ENCODE results near the gene KLF7.

The KLF7 gene

GRCh38 chr2:207046724-207047123 is 119.0 kb downstream of the KLF7 start:
- Histone ChIP-seq H3K9me3 (ENCODE audit: severe bottlenecking) (no peaks in the 10 kb centered on the region), H3K4me3 (ENCODE audit: low read depth, low read length) (no peak overlapping the region), H3K27ac (no peak overlapping the region), H3K36me3 (no peaks in the 10 kb centered on the region), H3K27me3 (ENCODE audit: insufficient read depth, low read depth, severe bottlenecking) (no peaks in the 10 kb centered on the region)
- DNase-seq = no peak
- no peak for TF ChIP-seq CTCF (IDR thresholded peaks at IDR 0.05; ENCODE audit: low read depth, low read length)

DNA sequence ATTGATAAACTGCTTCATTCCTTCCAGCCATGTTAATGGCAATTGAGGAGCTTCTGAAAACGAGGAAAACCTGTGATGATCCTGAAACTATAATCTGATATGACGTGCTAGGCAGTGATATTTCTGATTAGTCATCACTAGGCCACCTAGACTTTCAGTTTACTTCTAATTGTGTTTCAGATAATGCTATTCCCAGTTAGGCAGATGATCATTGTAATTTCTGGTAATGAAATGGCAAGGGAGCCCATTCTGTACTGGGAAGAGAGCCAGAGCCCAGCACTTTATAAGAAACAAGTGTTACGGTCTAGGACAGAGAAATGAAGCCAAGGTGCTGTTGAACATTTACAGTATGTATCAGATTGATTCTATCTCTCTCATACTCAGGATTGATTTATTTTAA is 120.2 kb downstream of the KLF7 start:
- TF ChIP-seq CTCF (IDR thresholded peaks at IDR 0.05; ENCODE audit: low read depth, low read length) = no peak
- no peak overlapping the region for H3K4me3 ChIP-seq (ENCODE audit: low read depth, low read length)
- no peaks in the 10 kb centered on the region for H3K36me3 ChIP-seq
- H3K27me3 ChIP-seq (ENCODE audit: insufficient read depth, low read depth, severe bottlenecking) = no peaks in the 10 kb centered on the region
- H3K27ac ChIP-seq = no peak overlapping the region
- DNase-seq = no peak
- no peaks in the 10 kb centered on the region for H3K9me3 ChIP-seq (ENCODE audit: severe bottlenecking)

- no peaks in the 10 kb centered on the region for H3K27me3 ChIP-seq (ENCODE audit: insufficient read depth, low read depth, severe bottlenecking)
- H3K27ac ChIP-seq = no peak overlapping the region
- no peak for DNase-seq
- no peak for TF ChIP-seq CTCF (IDR thresholded peaks at IDR 0.05; ENCODE audit: low read depth, low read length)
- H3K36me3 ChIP-seq = no peaks in the 10 kb centered on the region
- H3K4me3 ChIP-seq (ENCODE audit: low read depth, low read length) = no peak overlapping the region
- no peaks in the 10 kb centered on the region for H3K9me3 ChIP-seq (ENCODE audit: severe bottlenecking)
These were observed 121.1 kb downstream of the KLF7 start for GRCh38 chr2:207044379-207045362.

- TF ChIP-seq CTCF (IDR thresholded peaks at IDR 0.05; ENCODE audit: low read depth, low read length) = no peak
- Histone ChIP-seq H3K4me3 (ENCODE audit: low read depth, low read length) (no peak overlapping the region), H3K27ac (no peak overlapping the region), H3K36me3 (no peaks in the 10 kb centered on the region), H3K9me3 (ENCODE audit: severe bottlenecking) (no peaks in the 10 kb centered on the region), H3K27me3 (ENCODE audit: insufficient read depth, low read depth, severe bottlenecking) (no peaks in the 10 kb centered on the region)
- no peak for DNase-seq
These were observed 122.9 kb downstream of the KLF7 start for GRCh38 chr2:207042841-207043240.

DNA sequence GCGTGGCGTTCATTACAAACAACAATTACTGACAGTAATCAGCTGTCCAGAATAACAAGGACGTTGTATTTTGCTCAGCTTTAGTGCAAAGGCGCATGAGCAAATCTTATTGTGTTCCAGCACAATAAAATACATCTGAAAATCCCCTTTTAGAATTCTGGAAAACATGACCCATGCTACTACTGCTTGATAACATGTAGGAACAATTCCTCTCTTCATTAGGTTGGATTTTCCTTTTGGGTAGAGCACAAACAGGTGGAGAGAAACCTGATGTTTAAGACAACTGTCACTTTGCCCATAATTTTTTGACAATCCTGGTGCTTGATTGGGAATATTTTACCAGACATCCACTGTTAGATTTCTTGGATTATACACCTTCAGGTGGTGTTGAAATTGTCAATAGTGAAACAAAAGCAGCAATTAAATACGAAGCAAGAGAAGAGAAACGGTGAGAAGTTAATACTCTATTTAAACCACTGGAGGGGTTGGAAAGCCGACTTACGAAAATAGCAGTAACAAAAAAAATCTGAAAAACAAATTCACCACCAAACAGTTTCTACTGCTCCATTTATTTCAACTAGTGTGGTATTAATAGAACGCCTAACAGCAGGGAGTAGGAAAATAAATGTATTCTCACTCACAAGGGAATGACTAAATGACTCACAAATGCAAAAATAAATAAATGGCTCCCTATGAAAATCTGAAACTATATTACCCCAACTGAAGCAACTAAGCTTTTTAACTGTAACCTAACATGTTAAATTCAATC is 123.8 kb downstream of the KLF7 start:
- Histone ChIP-seq H3K9me3 (ENCODE audit: severe bottlenecking) (no peaks in the 10 kb centered on the region), H3K36me3 (no peaks in the 10 kb centered on the region), H3K27ac (no peak overlapping the region), H3K4me3 (ENCODE audit: low read depth, low read length) (no peak overlapping the region), H3K27me3 (ENCODE audit: insufficient read depth, low read depth, severe bottlenecking) (no peaks in the 10 kb centered on the region)
- DNase-seq = no peak
- TF ChIP-seq CTCF (IDR thresholded peaks at IDR 0.05; ENCODE audit: low read depth, low read length) = no peak

Measured in WERI-Rb-1 (cell line).